ENCODE results near the gene AGBL1. TPM values are rescaled to one million over a fixed set of nuclear protein-coding genes. Genes with fewer than 3 reads are reported as not detected.

The AGBL1 gene
- total RNA-seq, 1 experiment from 2014 or later: not detected

- POLR2A ChIA-PET (ENCODE audit: unreplicated experiment): no interaction called here
- Histone ChIP-seq H3K4me1 (replicated peaks; ENCODE audit: insufficient read depth) (no peaks in the 10 kb centered on the region), H3K4me3 (no peak overlapping the region), H3F3A (ENCODE audit: insufficient read depth, low read depth) (no peaks in the 10 kb centered on the region), H3K27ac (no peak overlapping the region), H3K79me2 (ENCODE audit: low read depth) (no peaks in the 10 kb centered on the region), H3K27me3 (ENCODE audit: insufficient read depth, low read depth) (no peaks in the 10 kb centered on the region), H3K4me2 (no peak overlapping the region), H3K9me2 (ENCODE audit: insufficient read depth) (no peaks in the 10 kb centered on the region), H2AFZ (no peak overlapping the region), H3K9me3 (ENCODE audit: insufficient read depth, low read depth) (no peaks in the 10 kb centered on the region), H3K36me3 (ENCODE audit: low read depth) (no peaks in the 10 kb centered on the region), H4K20me1 (ENCODE audit: insufficient read depth) (no peaks in the 10 kb centered on the region)
- BruUV-seq (replicated peaks): no TSS peak
- TF ChIP-seq EZH2 (IDR thresholded peaks at IDR 0.05; ENCODE audit: low read depth) (no peak), CTCF (conservative IDR thresholded peaks at IDR 0.05) (no peak)
- intact Hi-C loops (cut with micrococcal nuclease; ENCODE audit: unreplicated experiment): no loop called here
- CTCF ChIA-PET: no interaction called here
- DNase-seq: no peak
Measured at GRCh38 chr15:86833595-86833994, 753.9 kb downstream of the AGBL1 start.

- Histone ChIP-seq H3K4me1 (replicated peaks; ENCODE audit: insufficient read depth) (no peaks in the 10 kb centered on the region), H3K9me3 (ENCODE audit: insufficient read depth, low read depth) (no peaks in the 10 kb centered on the region), H3F3A (ENCODE audit: insufficient read depth, low read depth) (no peaks in the 10 kb centered on the region), H3K4me2 (no peak overlapping the region), H3K9me2 (ENCODE audit: insufficient read depth) (no peaks in the 10 kb centered on the region), H3K27ac (no peak overlapping the region), H3K27me3 (ENCODE audit: insufficient read depth, low read depth) (no peaks in the 10 kb centered on the region), H4K20me1 (ENCODE audit: insufficient read depth) (no peaks in the 10 kb centered on the region), H3K79me2 (ENCODE audit: low read depth) (no peaks in the 10 kb centered on the region), H3K36me3 (ENCODE audit: low read depth) (no peaks in the 10 kb centered on the region), H2AFZ (no peak overlapping the region), H3K4me3 (no peak overlapping the region)
- DNase-seq: no peak
- CTCF ChIA-PET: no interaction called here
- no peak for TF ChIP-seq CTCF (conservative IDR thresholded peaks at IDR 0.05)
- TF ChIP-seq EZH2 (IDR thresholded peaks at IDR 0.05; ENCODE audit: low read depth): no peak
- no TSS peak for BruUV-seq (replicated peaks)
- POLR2A ChIA-PET (ENCODE audit: unreplicated experiment): no interaction called here
- intact Hi-C loops (cut with micrococcal nuclease; ENCODE audit: unreplicated experiment): no loop called here
Measured at GRCh38 chr15:86834115-86834863, 754.6 kb downstream of the AGBL1 start.

GRCh38 chr15:86837294-86838061 lies 757.8 kb downstream of the AGBL1 start:
- no TSS peak for BruUV-seq (replicated peaks)
- no peaks in the 10 kb centered on the region for H3K79me2 ChIP-seq (ENCODE audit: low read depth)
- ChIA-PET POLR2A (ENCODE audit: unreplicated experiment) (no interaction called here), CTCF (no interaction called here)
- H3F3A ChIP-seq (ENCODE audit: insufficient read depth, low read depth): no peaks in the 10 kb centered on the region
- no peaks in the 10 kb centered on the region for H3K36me3 ChIP-seq (ENCODE audit: low read depth)
- no peaks in the 10 kb centered on the region for H3K4me1 ChIP-seq (replicated peaks; ENCODE audit: insufficient read depth)
- no peak overlapping the region for H3K4me3 ChIP-seq
- H3K9me2 ChIP-seq (ENCODE audit: insufficient read depth): 0 out of 2 replicates have a peak, but pooled peaks cover 5% of the 10 kb centered on the region
- no peaks in the 10 kb centered on the region for H3K27me3 ChIP-seq (ENCODE audit: insufficient read depth, low read depth)
- H3K9me3 ChIP-seq (ENCODE audit: insufficient read depth, low read depth): no peaks in the 10 kb centered on the region
- H4K20me1 ChIP-seq (ENCODE audit: insufficient read depth): no peaks in the 10 kb centered on the region
- DNase-seq: no peak
- no peak overlapping the region for H3K4me2 ChIP-seq
- H2AFZ ChIP-seq: no peak overlapping the region
- intact Hi-C loops (cut with micrococcal nuclease; ENCODE audit: unreplicated experiment): no loop called here
- no peak for TF ChIP-seq CTCF (conservative IDR thresholded peaks at IDR 0.05)
- no peak for TF ChIP-seq EZH2 (IDR thresholded peaks at IDR 0.05; ENCODE audit: low read depth)
- H3K27ac ChIP-seq: no peak overlapping the region

Data from PC-9 (cell line).